Hypothalamus (tissue), 51 donors: Measurements from ENCODE around the gene MAP7D3.
"Not testable (repeated sequence)": the region's sequence is repeated elsewhere in the genome, so short reads cannot be mapped to it uniquely, and the experiment has no call there.

Experiments
- DNase-seq, 51 donors: peaks; one replicate each; lab custom pipeline; 2025; lab: John Stamatoyannopoulos, UW

MAP7D3 gene

GRCh38 chrX:136256026-136256425 is 4.8 kb upstream of the MAP7D3 start:
- DNase-seq = no peak

GRCh38 chrX:136255541-136255940 is 4.3 kb upstream of the MAP7D3 start:
- no peak for DNase-seq

- DNase-seq = peak in 2 of 51 donors; percentile 0 to 9
Measured at GRCh38 chrX:136250191-136251040, 784 bp downstream of the MAP7D3 start.

GRCh38 chrX:136246201-136246600 is 5.0 kb downstream of the MAP7D3 start:
- no peak for DNase-seq

- DNase-seq = not testable (repeated sequence)
Measured at GRCh38 chrX:136237849-136238248, 13.4 kb downstream of the MAP7D3 start.

- DNase-seq = no peak
Measured at GRCh38 chrX:136237074-136237473, 14.1 kb downstream of the MAP7D3 start.

- no peak for DNase-seq
Measured at GRCh38 chrX:136228839-136229207, 22.4 kb downstream of the MAP7D3 start.

GRCh38 chrX:136227948-136228838 is 23.0 kb downstream of the MAP7D3 start:
- no peak for DNase-seq

- DNase-seq = no peak
Measured at GRCh38 chrX:136227074-136227473, 24.1 kb downstream of the MAP7D3 start.

- no peak for DNase-seq
Measured at GRCh38 chrX:136221851-136222513, 29.2 kb downstream of the MAP7D3 start.

GRCh38 chrX:136220951-136221350 is 30.2 kb downstream of the MAP7D3 start:
- no peak for DNase-seq

- DNase-seq = no peak
Measured at GRCh38 chrX:136220540-136220939, 30.7 kb downstream of the MAP7D3 start.

- no peak for DNase-seq
Measured at GRCh38 chrX:136219893-136220292, 31.3 kb downstream of the MAP7D3 start.

GRCh38 chrX:136215559-136215958 is 35.6 kb downstream of the MAP7D3 start:
- DNase-seq = no peak

- no peak for DNase-seq
Measured at GRCh38 chrX:136214551-136214950, 36.6 kb downstream of the MAP7D3 start.

GRCh38 chrX:136212557-136213111 is 38.6 kb downstream of the MAP7D3 start:
- no peak for DNase-seq

- no peak for DNase-seq
Measured at GRCh38 chrX:136211766-136212556, 39.2 kb downstream of the MAP7D3 start.

- no peak for DNase-seq
Measured at GRCh38 chrX:136210806-136211205, 40.4 kb downstream of the MAP7D3 start.

GRCh38 chrX:136210243-136210642 is 41.0 kb downstream of the MAP7D3 start:
- no peak for DNase-seq

GRCh38 chrX:136209751-136210150 is 41.4 kb downstream of the MAP7D3 start:
- DNase-seq = no peak
